GM21737 (cell line): Measurements from ENCODE around the gene MAGI2.
"Not testable (repeated sequence)": the region's sequence is repeated elsewhere in the genome, so short reads cannot be mapped to it uniquely, and the experiment has no call there.

ENCODE experiments used
- ATAC-seq: cut with Tn5 transposase; IDR thresholded peaks from one replicate; pipeline ENCODE4 v1.9.1; 2021; ENCODE audit warnings: mild to moderate bottlenecking, moderate library complexity; ENCODE audit not compliant: unreplicated experiment

Gene MAGI2

GRCh38 chr7:78587443-78588044 lies 865.9 kb downstream of the MAGI2 start:
- no peak for ATAC-seq

- ATAC-seq, result no peak
These were observed 867.5 kb downstream of the MAGI2 start for GRCh38 chr7:78585980-78586379.

- ATAC-seq, result no peak
These were observed 874.8 kb downstream of the MAGI2 start for GRCh38 chr7:78578686-78579085.

GRCh38 chr7:78577174-78577952 lies 876.1 kb downstream of the MAGI2 start:
- ATAC-seq, result not testable (repeated sequence)

- no peak for ATAC-seq
These were observed 877.2 kb downstream of the MAGI2 start for GRCh38 chr7:78576236-78576635.

- ATAC-seq, result no peak
These were observed 882.2 kb downstream of the MAGI2 start for GRCh38 chr7:78571292-78571691.

GRCh38 chr7:78568690-78569089 lies 884.8 kb downstream of the MAGI2 start:
- ATAC-seq, result no peak

- no peak for ATAC-seq
These were observed 885.6 kb downstream of the MAGI2 start for GRCh38 chr7:78567836-78568235.

- ATAC-seq, result no peak
These were observed 887.7 kb downstream of the MAGI2 start for GRCh38 chr7:78565784-78566183.

- ATAC-seq, result no peak
These were observed 890.3 kb downstream of the MAGI2 start for GRCh38 chr7:78563191-78563590.

- no peak for ATAC-seq
These were observed 891.3 kb downstream of the MAGI2 start for GRCh38 chr7:78562191-78562590.

GRCh38 chr7:78558566-78558965 lies 894.9 kb downstream of the MAGI2 start:
- no peak for ATAC-seq

- ATAC-seq, result no peak
These were observed 909.5 kb downstream of the MAGI2 start for GRCh38 chr7:78543976-78544375.

- no peak for ATAC-seq
These were observed 910.5 kb downstream of the MAGI2 start for GRCh38 chr7:78542981-78543380.

- ATAC-seq, result no peak
These were observed 910.9 kb downstream of the MAGI2 start for GRCh38 chr7:78542541-78542940.

- ATAC-seq, result no peak
These were observed 913.6 kb downstream of the MAGI2 start for GRCh38 chr7:78539825-78540224.

GRCh38 chr7:78535655-78536054 lies 917.8 kb downstream of the MAGI2 start:
- ATAC-seq, result no peak

- no peak for ATAC-seq
These were observed 923.1 kb downstream of the MAGI2 start for GRCh38 chr7:78530351-78530750.

GRCh38 chr7:78529392-78529791 lies 924.1 kb downstream of the MAGI2 start:
- ATAC-seq, result no peak

GRCh38 chr7:78528964-78529363 lies 924.5 kb downstream of the MAGI2 start:
- no peak for ATAC-seq

- ATAC-seq, result no peak
These were observed 929.5 kb downstream of the MAGI2 start for GRCh38 chr7:78523930-78524329.

- no peak for ATAC-seq
These were observed 931.5 kb downstream of the MAGI2 start for GRCh38 chr7:78521961-78522360.

GRCh38 chr7:78516450-78516849 lies 937.0 kb downstream of the MAGI2 start:
- ATAC-seq, result no peak
